K562 (cell line): ENCODE results near the gene BCAS1. TPM values are rescaled to one million over a fixed set of nuclear protein-coding genes. Genes with fewer than 3 reads are reported as not detected.

Source experiments
- BHLHE40 ChIP-seq: IDR thresholded peaks from 2 replicates; pipeline ENCODE4 v1.6.1; 2011; ENCODE audit warnings: low read length, improper control_type of control experiment
- C11orf30 ChIP-seq: fragments of 450-650 bp; IDR thresholded peaks from 2 replicates; pipeline ENCODE4 v1.6.1; 2016; ENCODE audit warnings: low read depth, mild to moderate bottlenecking
- EZH2 ChIP-seq: IDR thresholded peaks from 2 replicates; pipeline ENCODE4 v1.6.1; 2012; ENCODE audit warnings: low read depth, mild to moderate bottlenecking, inconsistent platforms, low read length, borderline replicate concordance
- GABPA ChIP-seq: fragments of 200-800 bp; sonication (Bioruptor generic); conservative IDR thresholded peaks from 2 replicates; pipeline ENCODE4 v1.6.1; 2016; ENCODE audit warnings: low read depth, missing genetic modification characterization, missing compliant biosample characterization
- KLF6 ChIP-seq: fragments of 250-450 bp; sonication (Bioruptor Pico); IDR thresholded peaks from 2 replicates; pipeline ENCODE4 v1.4.0; 2020; ENCODE audit warnings: mild to moderate bottlenecking, moderate library complexity, borderline replicate concordance
- MAFG ChIP-seq: fragments of 450-650 bp; conservative IDR thresholded peaks from 2 replicates; pipeline ENCODE4 v1.6.1; 2016; ENCODE audit warnings: missing genetic modification characterization, missing compliant biosample characterization
- NONO ChIP-seq, 2 experiments: fragments of 200-400 bp in 1 of 2; fragments of 450-650 bp in 1 of 2; formaldehyde crosslinking in 1 of 2; IDR thresholded peaks; 2 replicates each; pipeline ENCODE4 v1.6.1; 2017; ENCODE audit warnings: low read depth in 2 of 2, mild to moderate bottlenecking in 2 of 2, moderate library complexity in 2 of 2, low read length in 1 of 2
- POLR2AphosphoS5 ChIP-seq: IDR thresholded peaks from 2 replicates; pipeline ENCODE4 v1.6.1; 2011; ENCODE audit warnings: mild to moderate bottlenecking, low read depth, low read length, moderate library complexity; ENCODE audit not compliant: control insufficient read depth, insufficient read depth
- POLR3A ChIP-seq: IDR thresholded peaks from 2 replicates; pipeline ENCODE4 v1.6.1; 2011; ENCODE audit warnings: borderline replicate concordance, mild to moderate bottlenecking, moderate library complexity; ENCODE audit not compliant: insufficient read length, insufficient read depth; ENCODE audit errors: extremely low read depth
- SIX5 ChIP-seq, 2 experiments: IDR thresholded peaks; 2 replicates each; pipeline ENCODE4 v1.6.1; 2011; ENCODE audit warnings: low read length in 2 of 2, borderline replicate concordance in 1 of 2, low read depth in 1 of 2, mild to moderate bottlenecking in 1 of 2, moderate library complexity in 1 of 2; ENCODE audit not compliant: insufficient read depth in 1 of 2
- SPI1 ChIP-seq: IDR thresholded peaks from 2 replicates; pipeline ENCODE4 v1.6.1; 2011; ENCODE audit warnings: low read depth, low read length, control low read depth, borderline replicate concordance
- TEAD4 ChIP-seq, 2 experiments: sonication (generic) in 1 of 2; formaldehyde crosslinking in 1 of 2; IDR thresholded peaks; 2 replicates each; pipeline versions ENCODE4 v1.6.1 to v1.8.0; 2012 to 2022; ENCODE audit warnings: borderline replicate concordance in 1 of 2, inconsistent platforms in 1 of 2, low read length in 1 of 2, mild to moderate bottlenecking in 1 of 2, missing genetic modification reagents in 1 of 2
- XRCC5 ChIP-seq: fragments of 200-400 bp; formaldehyde crosslinking; IDR thresholded peaks from 2 replicates; pipeline ENCODE4 v1.6.1; 2017; ENCODE audit warnings: low read depth, mild to moderate bottlenecking, low read length
- ZNF347 ChIP-seq: fragments of 450-650 bp; formaldehyde crosslinking; IDR thresholded peaks from 2 replicates; pipeline ENCODE4 v1.4.0; 2020; ENCODE audit warnings: low read depth, mild to moderate bottlenecking, moderate library complexity
- ZNF436 ChIP-seq: fragments of 250-450, 450-650 bp; sonication (Bioruptor Pico); formaldehyde crosslinking; IDR thresholded peaks from 2 replicates; pipeline ENCODE4 v1.7.0; 2020; ENCODE audit warnings: mild to moderate bottlenecking
- polyA plus RNA-seq, 8 experiments: library from polyadenylated mRNA; depleted of rRNA in 4 of 8; stranded (reverse) in 5 of 8; unstranded in 3 of 8; fragments of >200 nt; fragmentation: Nextera tagmentation in 2 of 8; fragmentation: Illumina TruSeq in 1 of 8; extraction: Ambion mirVana in 2 of 8; extraction: Trizol in 1 of 8; gene quantifications; 2 replicates each; pipeline versions ENCODE4 v1.2.1 to v1.2.3, GENCODE V29; 2011 to 2014; ENCODE audit warnings: inconsistent platforms in 1 of 8, missing spikeins in 1 of 8
- total RNA-seq, 7 experiments: library from RNA; depleted of rRNA in 6 of 7; stranded (reverse); fragments of >200 nt in 6 of 7; fragmentation: Illumina TruSeq in 2 of 7; extraction: Trizol in 2 of 7; gene quantifications; 2 replicates each; pipeline versions ENCODE4 v1.2.1 to v1.2.3, GENCODE V29; 2011 to 2021; ENCODE audit warnings: low replicate concordance in 1 of 7
- TF ChIP-seq, protein P1 (sequence below), 2 experiments: fragments of 450-650 bp in 1 of 2; sonication (generic) in 1 of 2; formaldehyde crosslinking; conservative IDR thresholded peaks; 2 replicates each; pipeline versions ENCODE4 v1.4.0 to v1.8.1; 2020 to 2022; ENCODE audit warnings: mild to moderate bottlenecking in 1 of 2, missing genetic modification reagents in 1 of 2

The BCAS1 gene
- total and polyA plus RNA-seq, 9 of the 15 experiments (the other 6 are each of a cell fraction or from before 2014, with no cell fraction given), result 0.18 to 2.3 (median 0.93) TPM

DNA sequence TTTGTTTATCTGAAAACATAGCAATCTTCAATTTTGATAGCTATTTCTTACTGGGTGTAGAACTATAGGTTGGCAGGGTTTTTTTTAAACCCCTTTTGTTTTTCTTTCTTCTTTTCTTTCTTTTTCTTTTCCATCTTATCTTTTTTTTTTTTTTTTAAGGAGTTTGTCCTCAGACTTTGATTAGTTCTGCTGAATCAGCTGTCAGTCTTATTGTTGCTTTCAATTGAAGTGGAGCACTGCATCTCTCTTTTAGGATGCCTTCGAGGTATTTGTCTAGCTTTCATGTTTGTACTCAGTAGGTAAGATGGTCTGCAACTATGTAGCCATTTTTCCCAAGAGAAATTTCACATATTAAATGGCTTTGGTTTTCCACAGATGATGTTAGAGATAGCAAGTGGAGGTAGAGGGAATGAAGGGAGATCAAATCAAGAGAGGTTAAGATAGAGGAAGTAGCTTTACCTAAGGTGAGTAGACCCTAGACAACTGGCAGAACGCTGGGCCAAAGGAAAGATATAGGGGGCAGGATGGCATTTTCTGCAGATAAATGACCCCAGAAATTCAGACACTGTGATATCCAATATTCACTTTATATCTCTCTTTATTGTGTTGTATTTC lies 137.1 kb downstream of the BCAS1 start (continued):
- no peak for TF ChIP-seq SPI1
- no peak for TF ChIP-seq TEAD4 (IDR thresholded peaks at IDR 0.05; ENCODE audit: low read length)
- TF ChIP-seq TEAD4 (CRISPR knock-in tag; IDR thresholded peaks at IDR 0.05; ENCODE audit: borderline replicate concordance), result no peak
- no peak for TF ChIP-seq BHLHE40
- TF ChIP-seq ZNF436, result no peak
- TF ChIP-seq POLR3A, result no peak
- TF ChIP-seq SIX5 (IDR thresholded peaks at IDR 0.05; ENCODE audit: borderline replicate concordance in 1 of 2, insufficient read depth in 1 of 2, low read depth in 1 of 2, low read length in 2 of 2), result no peak
- TF ChIP-seq, protein P1, sequence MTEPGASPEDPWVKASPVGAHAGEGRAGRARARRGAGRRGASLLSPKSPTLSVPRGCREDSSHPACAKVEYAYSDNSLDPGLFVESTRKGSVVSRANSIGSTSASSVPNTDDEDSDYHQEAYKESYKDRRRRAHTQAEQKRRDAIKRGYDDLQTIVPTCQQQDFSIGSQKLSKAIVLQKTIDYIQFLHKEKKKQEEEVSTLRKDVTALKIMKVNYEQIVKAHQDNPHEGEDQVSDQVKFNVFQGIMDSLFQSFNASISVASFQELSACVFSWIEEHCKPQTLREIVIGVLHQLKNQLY (CRISPR knock-in tag; conservative IDR thresholded peaks at IDR 0.05), result no peak
- 0 out of 2 replicates have a peak, but pooled peaks have one; percentile 6 for TF ChIP-seq MAFG (tag)
- peak; percentile 72; the same call in 1 of the 2 replicates for TF ChIP-seq C11orf30
- TF ChIP-seq POLR2AphosphoS5, result no peak
- no peak for TF ChIP-seq ZNF347 (CRISPR knock-in tag)
- no peak for TF ChIP-seq KLF6
- no peak for TF ChIP-seq XRCC5
- TF ChIP-seq EZH2, result no peak
- no peak for TF ChIP-seq GABPA
- no peak for TF ChIP-seq NONO (IDR thresholded peaks at IDR 0.05; ENCODE audit: low read depth in 2 of 2, low read length in 1 of 2)
